Measurements from ENCODE around the gene HNF1A.
A peak's percentile ranks its signal among the peaks of the same experiment; 100 is the strongest.

The HNF1A gene

DNA sequence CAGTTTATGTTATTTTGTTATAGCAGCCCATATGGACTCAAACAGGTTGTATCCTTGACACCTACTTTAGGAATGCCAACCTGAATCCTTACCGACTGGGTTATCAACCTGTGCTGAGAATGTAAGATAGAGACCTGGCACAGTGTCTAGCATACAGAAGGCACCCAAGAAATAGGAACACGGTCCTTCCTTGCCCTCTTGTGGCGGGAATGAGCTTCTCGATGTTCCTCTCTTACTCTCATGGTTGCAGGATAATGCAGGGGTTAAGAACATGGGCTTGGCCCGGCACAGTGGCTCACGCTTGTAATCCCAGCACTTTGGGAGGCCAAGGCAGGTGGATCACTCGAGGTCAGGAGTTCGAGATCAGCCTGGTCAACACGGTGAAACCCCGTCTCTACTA lies 31.4 kb downstream of the HNF1A start:
- no peak for DNase-seq (ENCODE audit: extremely low read depth in 1 of 2, low read depth in 1 of 2)

DNA sequence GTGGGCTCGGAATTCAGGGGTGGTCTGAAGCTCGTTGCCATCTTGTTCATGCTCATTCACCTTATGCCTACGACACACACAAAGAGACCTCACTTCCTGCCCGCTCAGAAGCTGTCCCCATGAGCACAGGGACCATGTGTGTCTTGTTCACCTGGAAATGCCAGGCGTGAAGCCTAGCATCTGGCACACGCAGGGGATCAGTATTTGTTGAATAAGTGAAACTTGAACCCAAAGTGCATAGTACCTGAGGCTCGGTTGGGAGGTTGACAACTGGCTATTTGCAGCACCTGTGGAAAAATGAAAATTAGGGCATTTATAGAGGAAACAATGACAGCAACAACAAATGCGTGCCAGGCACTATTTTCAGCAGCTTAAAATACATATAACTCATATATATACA lies 32.5 kb downstream of the HNF1A start:
- no peak for DNase-seq (ENCODE audit: extremely low read depth in 1 of 2, low read depth in 1 of 2)

- DNase-seq (ENCODE audit: extremely low read depth in 1 of 2, low read depth in 1 of 2) = no peak
Observed at GRCh38 chr12:121011820-121012219, 33.5 kb downstream of the HNF1A start.

DNA sequence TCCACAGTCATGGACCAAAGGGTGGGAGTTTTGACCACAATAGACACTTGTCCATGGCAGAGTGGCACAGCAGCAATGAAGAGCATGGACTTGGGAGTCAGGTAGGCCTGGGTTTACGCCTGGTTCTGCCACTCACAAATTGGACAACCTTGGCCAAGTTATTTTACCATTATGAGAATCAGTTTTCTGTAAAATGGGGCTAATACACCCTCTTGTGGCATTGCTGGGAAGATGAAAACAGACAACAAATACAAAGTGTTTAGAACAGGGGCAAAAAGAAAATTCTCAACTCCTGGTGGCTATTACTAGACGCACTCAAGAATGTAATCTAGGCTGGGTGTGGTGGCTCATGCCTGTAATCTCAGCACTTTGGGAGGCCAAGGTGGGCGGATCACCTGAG lies 35.4 kb downstream of the HNF1A start:
- DNase-seq (ENCODE audit: extremely low read depth in 1 of 2, low read depth in 1 of 2) = no peak

GRCh38 chr12:121015825-121016766 lies 37.8 kb downstream of the HNF1A start, which contains the start of gene C12orf43:
Gene C12orf43, minus strand, starts transcription at chr12:121016487. Its CDS starts 13 bp downstream, at chr12:121016474.
- peak; percentile 81 to 88 for DNase-seq (ENCODE audit: extremely low read depth in 1 of 2, low read depth in 1 of 2)

DNA sequence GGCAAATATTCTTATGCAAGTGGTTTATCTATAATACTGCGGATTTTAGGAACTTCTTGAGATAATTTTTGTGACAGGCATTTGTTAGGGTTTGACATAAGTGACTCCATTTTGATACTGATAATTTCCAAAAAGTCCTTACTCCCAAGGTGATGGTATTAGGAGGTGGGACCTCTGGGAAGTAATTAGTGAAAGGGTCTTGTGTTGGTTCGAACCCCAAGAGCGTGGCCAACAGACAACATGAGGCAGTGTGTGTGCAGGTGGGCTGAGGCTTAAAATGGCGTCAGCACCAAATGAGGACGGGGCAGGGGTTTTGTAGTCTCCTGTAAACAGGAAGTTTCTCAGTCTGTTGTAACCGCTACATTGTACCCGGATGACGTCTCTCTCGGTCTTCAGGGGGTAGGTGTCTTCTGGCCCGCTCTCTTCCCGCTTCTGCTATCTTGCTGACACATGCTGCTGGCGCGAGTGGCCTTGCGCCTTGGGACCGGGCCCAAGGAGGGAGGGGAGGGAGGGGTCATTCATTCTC lies 39.7 kb downstream of the HNF1A start:
- DNase-seq (ENCODE audit: extremely low read depth in 1 of 2, low read depth in 1 of 2) = no peak

DNA sequence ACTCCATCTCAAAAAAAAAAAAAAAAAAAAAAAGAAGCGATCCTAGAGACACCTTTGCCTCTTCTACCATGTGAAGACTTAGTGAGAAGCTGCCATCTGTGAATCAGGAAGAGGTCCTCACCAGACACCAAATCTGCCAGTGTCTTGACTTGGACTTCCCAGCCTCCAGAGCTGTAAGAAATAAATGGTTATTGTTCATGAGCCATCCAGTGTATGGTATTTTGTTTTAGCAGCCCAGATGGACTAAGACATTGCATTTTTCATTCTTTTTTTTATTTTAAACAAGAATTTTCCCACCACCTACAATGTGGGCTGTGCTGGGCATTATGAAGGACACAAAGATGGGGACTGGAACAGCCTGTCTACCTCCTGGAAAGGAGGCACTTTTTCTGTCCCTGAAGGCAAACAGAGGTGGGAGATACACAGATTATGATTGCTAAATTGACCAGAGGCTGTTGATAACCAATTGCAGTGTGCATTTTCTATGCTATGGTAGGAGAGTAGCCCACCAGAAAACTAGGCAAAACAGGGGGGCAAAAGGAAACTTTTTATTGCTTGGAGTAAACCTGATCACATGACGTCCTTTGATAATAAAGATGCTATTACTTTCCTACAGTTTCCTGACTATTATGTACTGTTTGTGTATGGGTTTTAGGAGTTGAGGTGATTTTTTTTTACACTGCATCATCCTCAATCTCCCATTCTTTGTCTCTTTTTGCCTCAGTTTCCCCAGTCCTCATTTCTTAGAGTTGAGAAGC lies 40.7 kb downstream of the HNF1A start:
- no peak for DNase-seq (ENCODE audit: extremely low read depth in 1 of 2, low read depth in 1 of 2)

GRCh38 chr12:121021754-121022153 lies 43.4 kb downstream of the HNF1A start:
- DNase-seq (ENCODE audit: extremely low read depth in 1 of 2, low read depth in 1 of 2) = no peak

DNA sequence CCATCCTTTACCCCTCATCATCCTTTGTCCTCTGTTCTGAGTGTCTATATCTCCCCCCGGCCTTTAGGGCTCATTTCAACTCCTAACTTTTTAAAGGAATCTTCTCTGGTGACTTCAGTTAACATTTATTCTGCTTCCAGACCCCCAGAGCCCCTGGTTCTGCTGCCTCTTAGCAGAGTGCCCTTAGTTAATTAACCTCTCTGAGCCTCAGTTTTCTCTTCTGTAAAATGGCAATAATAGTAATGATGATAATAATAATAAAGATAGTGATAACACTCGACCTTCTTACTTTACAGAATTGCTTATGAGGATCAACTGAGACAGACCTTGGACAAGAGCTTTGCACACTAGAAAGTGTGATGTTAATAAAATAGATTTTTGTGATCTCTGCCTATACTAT lies 44.4 kb downstream of the HNF1A start:
- DNase-seq (ENCODE audit: extremely low read depth in 1 of 2, low read depth in 1 of 2) = no peak

DNA sequence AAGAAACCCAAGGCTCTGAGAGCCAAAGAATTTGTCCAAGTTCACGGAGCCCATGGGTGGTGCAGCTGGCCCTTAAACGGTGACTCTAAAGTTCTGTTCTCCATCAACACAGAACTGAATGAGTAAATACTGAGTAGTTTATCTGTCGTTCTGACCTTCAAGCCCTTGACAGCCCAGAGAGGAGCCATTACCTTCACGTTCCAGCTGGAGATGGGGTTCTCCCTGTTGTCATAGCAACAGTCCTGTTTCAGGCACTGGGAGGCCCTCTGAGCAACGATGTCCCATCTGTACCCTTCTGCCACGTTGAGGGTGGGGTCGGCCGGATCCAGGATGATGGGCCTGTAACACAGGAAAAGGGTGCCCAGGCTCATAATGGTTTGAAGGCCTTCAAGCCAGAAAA lies 45.5 kb downstream of the HNF1A start:
- DNase-seq (ENCODE audit: extremely low read depth in 1 of 2, low read depth in 1 of 2) = no peak

DNA sequence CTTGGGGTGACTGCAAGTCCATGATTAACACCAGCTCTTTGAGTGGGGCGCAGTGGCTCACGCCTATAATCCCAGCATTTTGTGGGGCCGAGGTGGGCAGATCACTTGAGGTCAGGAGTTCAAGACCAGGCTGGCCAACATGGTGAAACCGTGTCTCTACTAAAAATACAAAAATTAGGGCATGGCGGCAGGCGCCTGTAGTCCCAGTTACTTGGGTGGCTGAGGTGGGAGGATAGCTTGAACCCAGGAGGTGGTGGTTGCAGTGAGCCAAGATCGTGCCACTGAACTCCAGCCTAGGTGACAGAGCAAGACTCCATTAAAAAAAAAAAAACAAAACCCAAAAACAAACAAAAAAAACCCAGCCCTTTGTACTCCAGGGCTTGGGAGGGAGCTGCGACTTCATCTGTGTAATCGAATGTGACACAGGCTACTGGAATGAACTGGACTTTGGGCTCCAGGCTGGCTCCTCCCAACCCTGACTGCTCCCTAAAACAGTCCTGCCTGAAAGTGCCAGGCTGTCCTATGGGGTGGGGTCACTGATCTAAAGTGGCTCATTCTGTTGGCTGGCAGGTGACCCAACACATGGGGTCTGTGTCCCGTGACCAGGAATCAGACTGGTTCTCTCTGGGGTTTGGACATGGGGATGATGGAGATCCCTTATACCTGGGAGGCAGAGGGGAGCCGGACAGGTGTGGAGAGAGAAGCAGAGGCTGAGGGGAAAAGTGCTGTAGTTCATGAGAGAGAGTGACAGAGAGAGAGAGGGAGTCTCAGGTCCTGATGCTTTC lies 47.3 kb downstream of the HNF1A start:
- DNase-seq (ENCODE audit: extremely low read depth in 1 of 2, low read depth in 1 of 2) = no peak

DNA sequence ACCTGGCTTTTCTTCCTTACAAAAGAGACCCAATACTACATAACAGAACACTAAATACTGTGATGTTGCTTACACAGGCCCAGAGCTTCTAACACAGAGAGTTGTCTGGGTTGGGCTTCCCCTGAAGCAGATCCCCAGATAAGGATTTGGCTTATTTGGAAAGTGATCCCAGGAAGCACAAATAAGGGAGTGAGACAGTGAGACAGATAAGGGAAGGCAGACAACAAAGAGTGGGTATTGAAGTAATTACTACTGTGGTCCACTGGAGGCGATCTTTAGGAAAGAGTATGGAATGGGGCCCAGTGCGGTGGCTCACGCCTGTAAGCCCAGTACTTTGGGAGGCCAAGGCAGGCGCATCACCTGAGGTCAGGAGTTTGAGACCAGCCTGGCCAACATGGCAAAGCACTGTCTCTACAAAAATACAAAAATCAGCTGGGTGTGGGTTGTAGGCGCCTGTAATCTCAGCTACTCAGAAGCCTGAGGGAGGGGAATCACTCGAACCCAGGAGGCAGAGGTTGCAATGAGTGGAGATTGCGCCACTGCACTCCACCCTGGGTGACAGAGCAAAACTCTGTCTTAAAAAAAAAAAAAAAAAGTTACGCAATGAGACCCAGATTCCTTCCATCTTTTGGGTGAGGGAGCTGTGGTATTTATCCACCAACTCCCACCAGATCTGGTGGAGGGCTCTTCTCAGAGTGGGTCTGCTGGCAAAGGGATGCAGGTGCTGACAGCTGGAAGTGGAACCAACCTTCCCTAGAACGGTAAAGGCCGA lies 48.1 kb downstream of the HNF1A start:
- no peak for DNase-seq (ENCODE audit: extremely low read depth in 1 of 2, low read depth in 1 of 2)

DNA sequence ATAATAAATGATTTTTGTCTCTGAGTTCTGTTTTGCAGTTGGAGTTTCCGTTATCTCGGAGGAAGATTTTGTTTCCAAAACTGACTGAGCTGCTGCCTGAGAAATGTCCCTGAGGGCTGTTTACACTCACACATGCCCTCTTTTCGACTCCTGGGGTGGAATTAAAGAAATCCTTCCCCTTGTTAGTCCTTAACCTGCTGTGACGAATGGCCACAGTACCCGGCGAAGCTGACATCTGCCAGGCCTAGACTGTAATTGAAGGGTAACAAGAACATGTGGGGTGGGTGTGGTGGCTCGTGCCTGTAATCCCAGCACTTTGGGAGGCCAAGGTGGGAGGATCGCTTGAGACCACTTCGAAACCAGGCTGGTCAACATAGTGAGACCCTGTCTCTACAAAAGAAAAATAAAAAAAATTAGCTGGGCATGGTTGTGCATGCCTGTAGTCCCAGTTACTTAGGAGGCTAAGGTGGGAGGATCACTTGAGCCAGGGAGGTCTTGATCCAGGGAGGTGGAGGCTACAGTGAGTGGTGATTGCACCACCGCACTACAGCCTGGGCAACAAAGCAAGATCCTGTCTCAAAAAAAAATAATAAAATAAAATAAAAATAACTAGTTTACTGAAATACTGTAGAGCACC lies 52.4 kb downstream of the HNF1A start:
- no peak for DNase-seq (ENCODE audit: extremely low read depth in 1 of 2, low read depth in 1 of 2)

- DNase-seq (ENCODE audit: extremely low read depth in 1 of 2, low read depth in 1 of 2) = no peak
Observed at GRCh38 chr12:121033625-121034349, 55.4 kb downstream of the HNF1A start.

DNA sequence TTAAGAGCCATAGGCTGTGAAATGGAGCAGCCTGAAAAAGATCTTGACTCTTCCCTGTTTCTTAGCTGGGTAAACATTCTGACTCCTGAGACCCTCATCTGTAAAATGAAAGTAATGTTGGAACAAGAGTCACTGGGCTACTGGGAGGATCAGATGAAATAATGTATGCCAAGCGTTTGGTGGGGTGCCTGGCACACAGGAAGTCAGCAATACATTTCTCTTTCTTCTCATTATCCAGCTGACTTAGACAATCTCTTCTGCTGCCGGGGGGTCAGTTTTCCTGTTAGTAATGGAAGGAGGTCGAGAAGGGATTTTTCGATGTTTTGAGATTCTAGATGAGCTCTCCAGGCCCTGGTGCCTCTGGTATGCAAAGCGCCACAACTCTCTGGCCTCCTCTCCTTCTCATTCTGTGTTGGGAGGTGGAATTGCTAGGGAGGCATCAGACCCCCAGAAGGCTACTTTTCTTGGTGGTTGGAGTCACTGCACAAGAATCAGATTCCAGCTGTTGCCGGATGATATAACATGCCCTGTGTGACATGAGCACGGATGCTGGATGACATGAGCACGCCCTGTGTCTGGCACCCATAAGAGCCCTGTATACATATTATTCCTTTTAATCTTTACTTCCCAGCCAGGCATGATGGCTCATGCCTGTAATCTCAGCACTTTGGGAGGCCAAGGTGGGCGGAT lies 56.4 kb downstream of the HNF1A start:
- DNase-seq (ENCODE audit: extremely low read depth in 1 of 2, low read depth in 1 of 2) = no peak

GRCh38 chr12:121036810-121037326 lies 58.5 kb downstream of the HNF1A start:
- no peak for DNase-seq (ENCODE audit: extremely low read depth in 1 of 2, low read depth in 1 of 2)

- DNase-seq (ENCODE audit: extremely low read depth in 1 of 2, low read depth in 1 of 2) = peak in 1 of 2 donors; percentile 51
Observed at GRCh38 chr12:121038861-121039668, 60.7 kb downstream of the HNF1A start, which contains the start of gene OASL. Gene OASL, minus strand, starts transcription at chr12:121039246. Its CDS starts 275 bp downstream, at chr12:121038971.
